ENCODE measurements around the gene MCU. TPM values are rescaled to one million over a fixed set of nuclear protein-coding genes. Genes with fewer than 3 reads are reported as not detected.

Gene MCU
- polyA plus RNA-seq, 6 donors from 2014 or later = 6.0 to 14.9 (median 10.2) TPM

GRCh38 chr10:72812753-72813430 lies 120.9 kb downstream of the MCU start:
- Mint-ChIP-seq H3K27ac (no peak overlapping the region), H3K4me3 (no peak overlapping the region), H3K4me1 (peaks cover 0 to 5% (median 0%) of the 10 kb centered on the region in 3 donors), H3K36me3 (peaks cover 7 to 10% of the 10 kb centered on the region in 2 donors), H3K9me3 (peaks cover 0 to 4% (median 0%) of the 10 kb centered on the region in 7 donors), H3K27me3 (no peaks in the 10 kb centered on the region)
- no peak for ATAC-seq (ENCODE audit: low read depth in 2 of 2)
- no peak for DNase-seq

GRCh38 chr10:72814099-72814790 lies 122.3 kb downstream of the MCU start:
- H3K36me3 Mint-ChIP-seq = peaks cover 4 to 7% of the 10 kb centered on the region in 2 donors
- H3K27me3 Mint-ChIP-seq = no peaks in the 10 kb centered on the region
- ATAC-seq (ENCODE audit: low read depth in 2 of 2) (no peak), DNase-seq (no peak)
- no peaks in the 10 kb centered on the region for H3K9me3 Mint-ChIP-seq
- no peak overlapping the region for H3K4me3 Mint-ChIP-seq
- peak overlapping the region in 1 of 6 donors; percentile 14 for H3K27ac Mint-ChIP-seq
- peaks cover 4 to 5% (median 5%) of the 10 kb centered on the region in 3 donors for H3K4me1 Mint-ChIP-seq

- Mint-ChIP-seq H3K4me1 (peaks cover 0 to 5% (median 4%) of the 10 kb centered on the region in 3 donors), H3K36me3 (peaks cover 0 to 4% of the 10 kb centered on the region in 2 donors), H3K4me3 (no peak overlapping the region), H3K27ac (no peak overlapping the region), H3K9me3 (no peaks in the 10 kb centered on the region), H3K27me3 (no peaks in the 10 kb centered on the region)
- DNase-seq = no peak
- no peak for ATAC-seq (ENCODE audit: low read depth in 2 of 2)
Measured at GRCh38 chr10:72816565-72816964, 124.6 kb downstream of the MCU start.

GRCh38 chr10:72818076-72818475 lies 126.1 kb downstream of the MCU start:
- no peak overlapping the region for H3K27ac Mint-ChIP-seq
- peaks cover 0 to 3% (median 0%) of the 10 kb centered on the region in 7 donors for H3K9me3 Mint-ChIP-seq
- peaks cover 0 to 5% (median 4%) of the 10 kb centered on the region in 3 donors for H3K4me1 Mint-ChIP-seq
- H3K27me3 Mint-ChIP-seq = no peaks in the 10 kb centered on the region
- H3K4me3 Mint-ChIP-seq = no peak overlapping the region
- DNase-seq (no peak), ATAC-seq (ENCODE audit: low read depth in 2 of 2) (no peak)
- peaks cover 0 to 8% of the 10 kb centered on the region in 2 donors for H3K36me3 Mint-ChIP-seq

- Mint-ChIP-seq H3K4me3 (no peak overlapping the region), H3K36me3 (peaks cover 0 to 9% of the 10 kb centered on the region in 2 donors), H3K27me3 (no peaks in the 10 kb centered on the region), H3K9me3 (peaks cover 0 to 3% (median 0%) of the 10 kb centered on the region in 7 donors), H3K4me1 (peaks cover 0 to 5% (median 4%) of the 10 kb centered on the region in 3 donors), H3K27ac (peak overlapping the region in 2 of 6 donors; percentile 39 to 84)
- ATAC-seq (ENCODE audit: low read depth in 2 of 2) (no peak), DNase-seq (no peak)
Measured at GRCh38 chr10:72819053-72819452, 127.1 kb downstream of the MCU start.

GRCh38 chr10:72821606-72822005 lies 129.7 kb downstream of the MCU start:
- no peak for ATAC-seq (ENCODE audit: low read depth in 2 of 2)
- Mint-ChIP-seq H3K36me3 (peaks cover 0 to 9% of the 10 kb centered on the region in 2 donors), H3K4me3 (no peak overlapping the region), H3K27me3 (no peaks in the 10 kb centered on the region), H3K4me1 (peaks cover 4 to 5% (median 4%) of the 10 kb centered on the region in 3 donors), H3K27ac (no peak overlapping the region), H3K9me3 (peaks cover 0 to 3% (median 0%) of the 10 kb centered on the region in 7 donors)
- no peak for DNase-seq

GRCh38 chr10:72822342-72822986 lies 130.5 kb downstream of the MCU start:
- peaks cover 4 to 5% (median 4%) of the 10 kb centered on the region in 3 donors for H3K4me1 Mint-ChIP-seq
- no peaks in the 10 kb centered on the region for H3K27me3 Mint-ChIP-seq
- DNase-seq (no peak), ATAC-seq (ENCODE audit: low read depth in 2 of 2) (no peak)
- peaks cover 0 to 3% (median 0%) of the 10 kb centered on the region in 7 donors for H3K9me3 Mint-ChIP-seq
- peak overlapping the region in 1 of 6 donors; percentile 49 for H3K27ac Mint-ChIP-seq
- no peak overlapping the region for H3K4me3 Mint-ChIP-seq
- H3K36me3 Mint-ChIP-seq = peaks cover 0 to 9% of the 10 kb centered on the region in 2 donors

GRCh38 chr10:72825163-72825562 lies 133.2 kb downstream of the MCU start:
- DNase-seq (no peak), ATAC-seq (ENCODE audit: low read depth in 2 of 2) (no peak)
- peaks cover 0 to 3% (median 0%) of the 10 kb centered on the region in 7 donors for H3K9me3 Mint-ChIP-seq
- peaks cover 0 to 9% of the 10 kb centered on the region in 2 donors for H3K36me3 Mint-ChIP-seq
- H3K27me3 Mint-ChIP-seq = no peaks in the 10 kb centered on the region
- peaks cover 0 to 4% (median 0%) of the 10 kb centered on the region in 3 donors for H3K4me1 Mint-ChIP-seq
- H3K27ac Mint-ChIP-seq = no peak overlapping the region
- no peak overlapping the region for H3K4me3 Mint-ChIP-seq

- H3K9me3 Mint-ChIP-seq = peaks cover 0 to 3% (median 0%) of the 10 kb centered on the region in 7 donors
- H3K4me3 Mint-ChIP-seq = no peak overlapping the region
- DNase-seq (no peak), ATAC-seq (ENCODE audit: low read depth in 2 of 2) (no peak)
- H3K4me1 Mint-ChIP-seq = peaks cover 0 to 4% (median 0%) of the 10 kb centered on the region in 3 donors
- H3K27me3 Mint-ChIP-seq = no peaks in the 10 kb centered on the region
- no peak overlapping the region for H3K27ac Mint-ChIP-seq
- peaks cover 0 to 9% of the 10 kb centered on the region in 2 donors for H3K36me3 Mint-ChIP-seq
Measured at GRCh38 chr10:72826346-72826745, 134.4 kb downstream of the MCU start.

- Mint-ChIP-seq H3K27ac (no peak overlapping the region), H3K4me1 (peaks cover 0 to 4% (median 0%) of the 10 kb centered on the region in 3 donors), H3K27me3 (no peaks in the 10 kb centered on the region), H3K36me3 (peaks cover 0 to 3% of the 10 kb centered on the region in 2 donors), H3K9me3 (no peaks in the 10 kb centered on the region), H3K4me3 (no peak overlapping the region)
- ATAC-seq (ENCODE audit: low read depth in 2 of 2) (no peak), DNase-seq (no peak)
Measured at GRCh38 chr10:72828294-72828693, 136.4 kb downstream of the MCU start.

GRCh38 chr10:72830625-72831024 lies 138.7 kb downstream of the MCU start:
- Mint-ChIP-seq H3K4me1 (peaks cover 0 to 4% (median 0%) of the 10 kb centered on the region in 3 donors), H3K27ac (peak overlapping the region in 1 of 6 donors; percentile 14), H3K9me3 (no peaks in the 10 kb centered on the region), H3K4me3 (no peak overlapping the region), H3K27me3 (no peaks in the 10 kb centered on the region), H3K36me3 (no peaks in the 10 kb centered on the region)
- no peak for ATAC-seq (ENCODE audit: low read depth in 2 of 2)
- DNase-seq = no peak

- Mint-ChIP-seq H3K9me3 (no peaks in the 10 kb centered on the region), H3K4me3 (no peak overlapping the region), H3K27me3 (no peaks in the 10 kb centered on the region), H3K4me1 (no peaks in the 10 kb centered on the region), H3K27ac (peak overlapping the region in 2 of 6 donors; percentile 18 to 55), H3K36me3 (no peaks in the 10 kb centered on the region)
- ATAC-seq (ENCODE audit: low read depth in 2 of 2) (no peak), DNase-seq (no peak)
Measured at GRCh38 chr10:72831696-72832409, 139.9 kb downstream of the MCU start.

- H3K36me3 Mint-ChIP-seq = no peaks in the 10 kb centered on the region
- no peaks in the 10 kb centered on the region for H3K27me3 Mint-ChIP-seq
- no peaks in the 10 kb centered on the region for H3K9me3 Mint-ChIP-seq
- no peaks in the 10 kb centered on the region for H3K4me1 Mint-ChIP-seq
- DNase-seq (no peak), ATAC-seq (ENCODE audit: low read depth in 2 of 2) (no peak)
- no peak overlapping the region for H3K4me3 Mint-ChIP-seq
- no peak overlapping the region for H3K27ac Mint-ChIP-seq
Measured at GRCh38 chr10:72832701-72833100, 140.8 kb downstream of the MCU start.
